Spleen (tissue), 7 donors: ENCODE data around the gene SMAD3.

Source experiments
- CTCF ChIP-seq, 11 experiments: fragments of 200-600 bp in 7 of 11; fragments of 450-650 bp in 4 of 11; sonication (generic) in 4 of 11; IDR thresholded peaks in 8 of 11; conservative IDR thresholded peaks in 3 of 11; 1 replicate in 7 of 11; 2 replicates in 4 of 11; pipeline versions ENCODE4 v1.4.0 to v1.8.0; 2016 to 2021; ENCODE audit warnings: antibody characterized with exemption in 11 of 11, inconsistent platforms in 4 of 11, mild to moderate bottlenecking in 1 of 11
- POLR2A ChIP-seq, 3 donors: fragments of 450-650 bp; IDR thresholded peaks; one replicate each; pipeline ENCODE4 v1.5.1; 2017; ENCODE audit warnings: antibody characterized with exemption in 3 of 3, mild to moderate bottlenecking in 1 of 3
- POLR2AphosphoS5 ChIP-seq, 3 donors: sonication (generic); formaldehyde crosslinking; IDR thresholded peaks; one replicate each; pipeline ENCODE4 v1.5.1; 2017; ENCODE audit warnings: antibody characterized with exemption in 3 of 3
- donor health status: DM: no; HTN: no; CAD: no; lungs with moderate emphysema.
- donor health status: DM: no; HTN: no; CAD: no.
- donor health status: DM: no; HTN: no; CAD: no.

GRCh38 chr15:67059127-67059553 is 6.3 kb upstream of the SMAD3 start:
- no peak for TF ChIP-seq CTCF (IDR thresholded peaks at IDR 0.05 in 8 of 11, conservative IDR thresholded peaks at IDR 0.05 in 3 of 11)
- no peak for TF ChIP-seq POLR2AphosphoS5 (IDR thresholded peaks at IDR 0.05)
- TF ChIP-seq POLR2A (IDR thresholded peaks at IDR 0.05) = no peak
